ENCODE measurements around the gene MACO1.

Gene MACO1

DNA sequence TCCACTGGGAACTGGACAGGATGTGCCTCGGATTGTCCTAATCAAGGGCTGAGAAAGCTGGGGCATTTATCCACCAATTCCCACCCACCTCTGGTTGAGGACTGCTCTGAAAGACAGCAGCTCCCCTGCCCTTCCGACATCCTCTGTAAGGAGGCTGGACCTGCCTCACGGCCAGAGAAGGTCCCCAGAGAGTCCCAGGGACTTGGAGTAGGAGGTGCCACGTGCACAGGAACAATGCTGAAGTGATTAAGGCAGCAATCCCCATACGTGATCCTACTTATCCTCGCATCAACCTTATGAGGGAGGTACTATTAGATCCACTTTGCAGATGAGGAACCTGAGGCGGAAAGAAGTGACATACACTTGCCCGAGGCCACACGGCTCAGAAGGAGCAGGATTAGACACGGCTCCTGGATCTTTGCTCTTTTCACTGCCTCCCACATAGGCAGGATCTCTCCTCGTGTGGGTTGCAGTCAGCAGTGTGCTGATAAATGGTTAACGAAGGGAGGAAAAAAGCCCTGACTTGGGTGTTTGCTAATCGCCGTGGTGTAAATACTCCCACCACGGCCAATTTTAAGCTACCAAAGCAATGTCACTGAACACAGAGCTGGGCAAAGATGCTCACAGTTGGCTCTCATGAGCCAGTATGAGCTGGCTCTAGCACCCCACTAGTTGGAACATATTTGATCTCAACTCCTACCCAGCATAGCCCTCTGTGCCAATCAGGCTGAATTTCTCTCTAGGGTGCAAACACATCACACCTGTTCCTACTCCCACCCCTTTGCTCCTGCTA, 94.1 kb downstream of the MACO1 start:
- DNase-seq (ENCODE audit: low read depth in 2 of 2), result no peak

DNA sequence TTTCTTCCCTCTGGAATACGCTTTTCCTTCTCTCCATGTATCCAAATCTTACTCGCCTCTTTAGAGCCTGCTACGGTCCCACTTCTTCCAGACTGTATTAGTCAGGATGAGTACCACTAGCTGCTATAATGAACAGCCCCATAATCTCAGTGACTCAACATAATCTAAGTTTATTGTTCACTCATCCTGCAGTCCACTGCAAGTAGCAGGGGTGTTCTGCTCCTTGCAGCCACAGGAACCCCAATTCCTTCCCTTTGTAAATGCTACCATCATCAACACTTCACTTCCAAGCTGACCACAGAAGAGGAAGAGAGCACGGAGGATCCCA, 94.6 kb downstream of the MACO1 start:
- DNase-seq (ENCODE audit: low read depth in 2 of 2), result no peak

DNA sequence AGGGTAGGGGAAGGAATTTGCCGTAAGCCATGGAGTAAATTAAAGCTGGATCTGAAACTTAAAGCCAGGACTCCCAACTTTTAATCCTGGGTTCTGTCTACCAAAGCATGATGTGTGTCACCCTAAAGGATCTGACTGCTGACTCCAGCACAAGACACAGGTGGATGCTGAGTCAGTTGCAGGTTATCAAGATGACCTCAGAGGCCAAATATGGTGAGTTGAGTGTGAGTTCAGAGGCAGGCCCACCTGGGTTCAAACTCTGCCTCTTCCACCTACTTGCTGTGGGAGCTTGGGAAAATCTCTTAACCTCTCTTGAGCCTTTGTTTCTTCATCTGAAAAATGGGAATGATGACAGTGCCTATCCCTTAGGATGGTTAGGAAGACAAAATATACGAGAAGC, 96.1 kb downstream of the MACO1 start:
- DNase-seq (ENCODE audit: low read depth in 2 of 2), result no peak

DNA sequence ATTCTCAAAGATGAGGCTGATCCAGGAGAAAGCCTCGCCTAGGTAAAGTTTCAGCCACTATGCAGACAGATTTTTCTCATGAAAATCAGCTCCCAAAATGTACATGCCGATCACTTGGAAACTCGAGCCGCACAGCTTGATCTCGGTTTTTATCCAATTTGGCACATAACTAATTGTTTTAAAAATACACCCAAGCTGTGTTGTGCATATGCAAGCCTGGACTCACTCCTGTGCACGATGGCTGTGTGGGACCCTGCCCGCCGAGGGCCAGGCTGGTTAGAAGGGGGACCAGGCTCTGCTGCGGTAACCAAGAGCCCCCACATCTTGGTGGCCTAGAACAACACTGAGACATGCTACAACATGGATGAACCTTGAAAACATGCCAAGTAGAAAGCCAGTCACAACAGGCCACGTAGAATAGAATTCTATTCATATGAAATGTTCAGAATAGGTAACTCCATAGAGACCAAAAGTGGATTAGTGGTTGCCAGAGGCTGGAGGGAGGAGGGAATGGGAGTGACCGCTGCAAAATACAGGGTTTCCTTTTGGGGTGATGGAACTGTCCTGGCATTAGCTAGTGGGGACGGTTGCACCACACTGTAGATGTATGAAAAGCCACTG, 96.6 kb downstream of the MACO1 start:
- DNase-seq (ENCODE audit: low read depth in 2 of 2), result no peak

DNA sequence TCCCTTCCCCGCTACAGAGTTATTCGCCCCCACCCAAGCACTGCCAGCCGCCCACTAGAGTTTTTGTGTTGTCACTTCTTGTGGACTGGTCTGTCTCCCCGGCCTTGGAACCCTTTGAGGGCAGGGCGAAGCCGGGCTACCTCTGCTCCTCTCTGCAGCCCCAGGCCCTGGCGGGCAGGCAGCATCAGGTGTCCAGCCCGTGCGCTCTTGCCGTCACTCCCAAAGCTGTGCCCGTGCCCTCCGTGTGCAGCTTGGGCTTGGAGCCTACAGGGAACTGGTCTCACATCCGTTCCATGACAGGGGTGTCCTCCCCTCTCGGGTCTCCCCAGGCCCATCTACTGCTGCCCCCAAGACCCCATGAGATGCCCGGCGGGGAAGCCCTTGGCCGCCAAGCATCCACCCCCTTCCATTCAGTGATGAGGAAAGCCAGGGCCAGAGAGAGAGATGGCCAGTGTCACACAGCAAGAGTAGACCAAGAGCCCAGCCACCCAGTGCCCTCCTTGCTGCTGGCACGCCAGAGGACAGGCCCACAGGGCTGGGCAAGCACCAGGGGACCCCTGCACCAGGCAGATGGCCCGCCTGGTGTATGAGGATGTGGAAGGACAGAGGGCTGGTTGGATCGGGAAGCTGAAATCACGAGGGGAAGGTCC, 97.4 kb downstream of the MACO1 start:
- DNase-seq (ENCODE audit: low read depth in 2 of 2), result no peak

DNA sequence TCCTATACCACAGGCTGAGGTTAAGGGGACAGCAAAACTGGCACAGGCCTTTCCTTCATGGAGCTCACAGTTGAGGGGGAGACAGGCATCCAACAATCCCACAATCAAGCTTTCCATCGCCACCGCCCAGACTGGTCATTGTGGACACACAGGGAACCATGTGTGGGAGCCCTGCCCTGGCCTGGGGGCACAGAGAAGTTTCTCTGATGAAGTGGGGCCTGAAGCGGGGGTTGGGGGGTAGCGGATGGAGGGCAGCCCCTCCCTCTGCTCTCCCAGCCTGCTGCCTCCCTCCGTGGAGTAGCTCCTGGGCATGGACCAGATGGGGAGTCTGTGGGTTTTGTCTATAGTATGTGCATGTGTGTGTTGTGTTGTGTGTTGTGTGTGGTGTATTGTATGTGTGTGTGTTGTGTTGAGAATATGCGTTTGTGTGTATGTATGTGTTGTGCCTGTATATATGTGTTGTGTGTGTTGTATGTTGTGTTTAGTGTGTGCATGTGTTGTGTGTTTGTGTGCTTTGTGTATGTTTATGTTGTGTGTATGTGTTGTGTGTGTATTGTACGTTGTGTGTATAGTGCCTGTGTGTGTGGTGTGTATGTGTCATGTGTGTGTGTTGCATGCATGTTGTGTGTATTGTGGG, 98.3 kb downstream of the MACO1 start:
- DNase-seq (ENCODE audit: low read depth in 2 of 2), result no peak

DNA sequence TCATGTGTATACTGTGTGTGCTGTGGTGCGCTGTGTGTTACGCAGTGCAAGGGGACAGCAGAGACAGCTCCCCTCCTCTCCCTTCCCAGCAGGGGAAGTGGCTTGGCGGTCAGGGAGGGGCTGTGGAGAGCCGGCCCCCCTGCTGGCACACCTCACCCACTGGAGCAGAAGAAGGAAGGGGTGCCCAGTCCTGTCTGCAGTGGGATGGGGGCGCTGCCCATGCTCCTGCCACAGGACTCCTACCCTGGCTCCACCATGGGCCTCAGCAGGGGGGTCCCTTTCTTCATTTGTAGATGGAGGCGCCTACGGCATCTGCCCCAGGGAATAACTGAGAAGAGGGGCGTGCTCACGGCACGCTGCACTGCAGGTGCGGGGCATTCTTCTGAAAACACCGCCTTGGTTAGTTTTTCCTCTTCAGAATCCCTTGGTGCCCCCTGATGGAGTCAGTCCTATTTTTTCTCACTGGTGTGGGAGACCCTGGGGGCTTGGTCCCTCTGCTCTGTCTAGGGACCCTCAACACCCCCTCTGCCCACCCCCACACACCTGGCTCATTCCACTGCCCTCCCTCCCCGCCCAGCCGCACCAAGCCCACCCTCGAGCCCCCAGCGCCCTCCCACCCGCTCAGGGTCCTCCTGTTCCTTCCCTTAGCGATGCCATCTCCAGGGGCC, 99.0 kb downstream of the MACO1 start:
- DNase-seq (ENCODE audit: low read depth in 2 of 2), result no peak

DNA sequence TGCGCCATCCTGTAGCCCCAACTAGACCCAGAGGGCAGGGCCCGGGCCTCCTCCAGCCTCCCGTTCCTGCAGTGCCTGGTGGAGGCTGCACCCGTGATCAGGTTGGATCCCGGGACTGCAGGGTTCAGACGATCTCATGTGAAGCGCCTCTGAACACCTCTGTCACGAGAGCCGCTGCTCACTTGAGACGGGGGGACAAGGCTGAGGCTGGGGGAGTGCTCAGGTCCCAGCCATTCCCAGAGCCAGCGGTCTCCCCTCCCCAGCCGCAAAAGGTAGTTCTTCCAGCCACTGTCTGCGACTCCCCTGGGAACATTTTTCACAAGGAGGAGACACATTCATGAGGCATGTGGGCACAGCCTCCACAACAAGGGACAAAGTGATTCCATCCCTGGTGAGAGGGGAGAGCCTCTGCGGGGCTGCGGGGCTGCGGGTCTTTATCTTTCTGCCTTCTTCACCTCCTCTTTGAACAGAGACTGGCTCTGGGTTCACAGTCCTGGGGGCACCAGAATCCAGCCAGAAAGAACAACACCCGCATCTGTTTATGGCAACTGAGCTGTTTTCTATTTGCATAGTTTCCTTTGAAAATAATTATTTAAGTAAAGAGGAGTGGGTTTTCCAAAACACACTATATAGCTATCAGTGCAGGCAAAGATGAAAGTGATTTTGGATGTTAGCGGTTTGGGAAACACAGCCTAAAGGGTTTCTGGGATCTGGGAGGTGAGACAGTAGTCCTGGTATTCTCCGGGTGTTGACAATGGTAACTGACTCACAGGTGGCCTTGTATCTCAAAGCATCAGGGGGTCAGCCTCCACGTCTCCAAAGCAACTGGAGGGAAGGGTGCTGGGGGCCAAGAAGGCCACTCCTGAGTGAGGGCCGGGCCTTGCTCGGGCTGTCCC, 99.7 kb downstream of the MACO1 start:
- DNase-seq (ENCODE audit: low read depth in 2 of 2), result no peak

DNA sequence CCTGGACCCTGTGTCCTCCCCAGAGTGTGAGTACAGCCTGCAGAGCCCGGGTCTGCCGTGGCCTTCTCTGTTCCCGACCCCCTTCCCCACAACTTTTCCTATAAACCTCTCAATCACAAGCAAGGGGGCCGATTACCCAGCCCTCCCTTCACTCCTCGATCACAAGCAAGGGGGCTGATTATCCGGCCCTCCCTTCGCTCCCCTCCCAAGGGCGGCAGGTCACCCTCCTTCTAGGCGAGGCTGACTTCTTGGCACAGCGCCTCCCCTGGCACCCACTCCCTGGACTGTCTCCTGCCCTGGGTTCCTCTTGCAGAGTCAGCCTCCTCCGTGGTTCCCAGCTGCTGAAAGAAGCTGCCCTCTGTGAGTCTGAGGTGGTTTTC, 100.4 kb downstream of the MACO1 start:
- DNase-seq (ENCODE audit: low read depth in 2 of 2), result no peak

DNA sequence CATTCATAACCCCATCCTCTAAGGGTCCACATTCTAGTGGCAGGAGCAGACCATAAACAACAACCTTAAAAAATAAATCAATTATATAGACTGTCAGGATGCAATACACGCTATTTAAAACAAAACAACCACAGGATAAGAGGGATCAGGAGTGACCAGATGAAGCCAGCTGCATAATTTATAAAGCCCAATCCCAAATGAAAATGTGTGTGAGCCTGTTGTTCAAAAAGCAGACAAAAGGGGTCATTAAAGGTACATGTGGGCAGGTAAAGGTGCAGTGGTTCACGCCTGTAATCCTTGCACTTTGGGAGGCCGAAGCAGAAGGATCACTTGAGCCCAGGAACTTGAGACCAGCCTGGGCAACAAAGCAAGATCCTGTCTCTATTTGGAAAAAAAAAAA, 102.3 kb downstream of the MACO1 start:
- no peak for DNase-seq (ENCODE audit: low read depth in 2 of 2)

DNA sequence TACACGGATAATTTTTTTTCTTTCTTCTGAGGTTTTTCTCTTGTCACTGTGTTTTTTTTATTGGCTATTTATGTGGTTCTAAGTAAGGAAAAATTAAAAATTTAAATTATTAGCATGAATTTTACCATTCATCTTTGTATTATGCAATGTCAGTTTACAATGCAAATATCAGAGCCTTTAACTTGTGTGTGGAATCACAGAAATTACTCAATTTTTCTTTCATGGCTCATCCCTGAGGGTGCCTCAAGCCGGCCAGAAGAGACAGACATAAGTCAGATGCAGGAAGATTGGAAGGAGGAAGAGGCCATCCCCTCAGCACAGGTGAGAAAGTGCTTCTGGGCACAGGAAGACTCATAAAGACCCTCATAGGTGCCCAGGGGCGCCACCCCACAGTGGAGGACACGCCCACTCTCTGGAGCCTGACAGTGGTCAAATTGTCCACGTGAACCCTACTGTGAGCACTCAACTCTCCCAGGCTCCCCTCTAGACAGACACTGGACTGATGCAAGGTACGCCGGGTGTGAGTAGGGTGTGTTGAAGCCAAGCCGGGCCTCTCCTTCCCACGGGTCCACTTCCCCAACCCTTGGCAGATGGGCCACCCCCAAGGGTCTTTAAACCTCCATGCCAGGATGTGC, 103.2 kb downstream of the MACO1 start:
- no peak for DNase-seq (ENCODE audit: low read depth in 2 of 2)

DNA sequence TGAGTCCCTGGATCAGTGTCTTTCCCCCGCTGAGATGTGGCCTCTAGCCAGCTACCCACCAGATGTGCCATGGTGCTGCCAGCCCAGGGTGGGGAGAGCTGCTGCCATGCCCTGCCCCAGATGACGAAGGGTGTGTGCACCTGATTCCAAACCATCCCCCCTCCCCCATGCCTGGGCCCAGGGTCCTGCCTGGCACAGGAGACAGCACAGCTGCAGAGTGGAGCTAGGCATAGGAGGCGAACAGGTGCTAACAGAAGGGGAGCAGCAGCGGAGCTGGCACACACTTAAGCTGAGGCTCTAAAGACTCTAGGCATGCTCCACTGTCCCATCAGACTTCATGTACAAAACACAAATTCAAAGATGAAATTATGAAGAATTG, 103.7 kb downstream of the MACO1 start:
- no peak for DNase-seq (ENCODE audit: low read depth in 2 of 2)

DNA sequence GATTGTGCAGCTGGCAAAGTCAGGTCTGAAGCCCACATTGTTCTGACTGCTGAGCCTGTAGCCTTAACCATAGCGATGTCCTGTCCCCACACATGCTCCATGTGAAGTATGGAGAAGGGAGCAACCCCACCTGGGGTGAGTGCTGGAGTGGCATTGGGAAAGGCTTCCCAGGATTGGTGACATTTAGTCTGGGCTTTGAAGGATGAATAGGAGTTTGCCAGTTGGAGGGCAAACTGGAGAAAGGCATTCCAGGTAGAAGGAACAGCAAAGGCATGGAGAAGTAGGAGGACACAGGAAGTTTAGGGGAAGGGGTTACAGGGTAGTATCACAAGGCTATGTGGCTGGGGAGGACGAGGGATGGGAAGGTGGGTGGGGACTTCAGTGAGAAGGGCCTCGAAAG, 105.4 kb downstream of the MACO1 start:
- DNase-seq (ENCODE audit: low read depth in 2 of 2), result no peak

DNA sequence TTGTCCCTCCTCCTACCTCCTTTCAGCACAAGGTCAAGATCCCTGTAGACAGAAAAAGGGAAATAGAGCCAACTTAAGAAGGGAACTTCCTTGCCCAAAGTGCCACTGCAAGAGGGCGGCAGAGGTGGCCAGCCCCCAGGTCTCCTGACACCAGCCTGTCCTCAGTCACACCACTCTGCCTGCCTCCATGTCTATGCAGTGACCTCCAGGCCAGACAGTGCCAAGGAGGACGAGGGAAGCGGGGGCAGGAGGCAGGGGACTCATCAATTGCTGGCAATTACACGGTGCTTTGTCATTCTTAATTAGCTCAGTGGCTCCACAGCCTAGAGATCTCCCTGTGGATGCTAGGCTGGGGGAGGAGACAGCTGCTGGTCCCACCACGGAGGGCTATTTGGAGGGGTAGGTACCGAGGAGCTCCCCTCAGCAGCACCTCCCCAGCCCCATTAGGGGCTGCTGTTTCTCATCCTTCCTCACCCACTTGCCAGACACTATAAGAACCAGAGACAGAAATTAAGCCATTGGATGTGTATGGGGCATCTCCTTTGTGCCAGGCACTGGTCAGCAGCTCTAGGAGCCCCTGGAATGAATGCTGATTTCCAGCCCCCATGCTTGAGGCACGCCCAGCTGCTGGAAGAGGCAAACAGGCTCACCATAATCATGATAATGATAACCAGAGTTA, 106.6 kb downstream of the MACO1 start:
- no peak for DNase-seq (ENCODE audit: low read depth in 2 of 2)

DNA sequence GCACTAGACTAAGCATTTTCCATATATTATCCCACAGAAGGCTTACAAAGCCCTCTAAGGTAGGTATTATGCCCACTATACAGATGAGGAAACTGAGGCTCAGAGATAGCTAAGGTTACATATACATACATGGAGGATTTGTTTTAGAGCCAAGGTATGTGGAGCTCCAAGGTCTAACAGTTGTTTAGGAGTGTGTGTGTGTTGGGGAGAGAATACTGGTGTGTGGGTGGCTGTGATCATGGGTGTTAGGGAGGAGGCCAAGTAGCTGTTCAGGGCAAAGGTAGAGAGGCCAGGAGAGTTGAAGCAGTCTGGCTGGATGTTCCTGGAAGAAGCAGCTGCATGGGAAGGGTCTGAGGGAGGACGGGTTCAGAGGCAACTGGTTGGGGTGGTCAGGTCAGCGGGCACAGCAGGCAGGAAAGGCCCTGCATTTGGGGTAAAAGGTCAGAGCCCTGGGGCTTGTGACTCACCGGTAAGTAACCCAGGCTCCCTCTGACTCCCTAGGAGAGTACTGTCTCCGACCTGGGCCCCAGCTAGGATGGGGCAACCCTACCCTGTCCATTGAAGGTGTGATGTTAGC, 107.6 kb downstream of the MACO1 start:
- DNase-seq (ENCODE audit: low read depth in 2 of 2), result no peak

DNA sequence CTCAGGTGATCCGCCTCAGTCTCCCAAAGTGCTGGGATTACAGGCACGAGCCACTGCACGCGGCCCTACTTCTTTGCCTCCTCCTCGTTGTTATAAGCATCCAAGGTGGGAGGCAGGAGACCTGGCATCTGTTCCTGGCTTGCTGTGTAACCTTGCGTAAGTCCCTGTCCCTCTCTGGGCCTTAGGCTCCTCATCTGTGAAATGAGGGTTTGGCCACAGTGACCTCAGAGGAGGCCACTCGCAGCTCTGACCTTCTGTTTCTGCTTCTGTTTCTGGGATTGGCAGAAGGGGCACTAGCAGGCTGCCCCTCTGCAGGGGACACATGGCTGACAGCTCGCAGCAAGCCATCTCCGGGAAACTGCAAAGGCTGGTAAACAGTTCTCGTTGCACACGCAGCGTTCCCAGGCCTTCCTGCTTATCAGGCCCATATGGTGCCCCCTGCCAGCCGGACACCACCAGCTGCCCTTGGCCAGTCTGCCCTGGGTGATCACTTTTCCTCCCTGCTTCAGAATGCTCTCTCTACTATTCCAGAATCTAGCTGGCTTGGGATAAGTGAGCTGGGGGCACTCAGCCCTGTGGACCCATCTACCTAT, 110.1 kb downstream of the MACO1 start:
- no peak for DNase-seq (ENCODE audit: low read depth in 2 of 2)

DNA sequence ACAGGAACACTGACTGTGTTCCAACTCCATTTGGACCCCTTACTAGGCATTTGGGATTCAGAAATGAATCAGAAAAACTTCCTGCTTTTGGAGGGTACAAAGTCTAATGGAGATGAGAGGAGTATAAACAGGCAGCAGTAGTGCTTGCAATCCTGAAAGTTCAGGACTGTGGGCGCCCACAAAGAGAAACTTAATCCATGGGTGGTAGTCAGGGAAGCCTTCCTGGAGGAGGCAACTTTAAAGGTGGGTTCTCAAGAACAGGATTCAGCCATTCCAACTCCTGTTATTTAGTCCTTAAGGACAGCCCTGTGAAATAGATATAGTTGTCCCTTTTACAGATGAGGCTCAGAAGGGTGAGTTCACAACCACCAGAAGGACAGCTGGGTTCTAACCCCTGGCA, 110.7 kb downstream of the MACO1 start:
- no peak for DNase-seq (ENCODE audit: low read depth in 2 of 2)

DNA sequence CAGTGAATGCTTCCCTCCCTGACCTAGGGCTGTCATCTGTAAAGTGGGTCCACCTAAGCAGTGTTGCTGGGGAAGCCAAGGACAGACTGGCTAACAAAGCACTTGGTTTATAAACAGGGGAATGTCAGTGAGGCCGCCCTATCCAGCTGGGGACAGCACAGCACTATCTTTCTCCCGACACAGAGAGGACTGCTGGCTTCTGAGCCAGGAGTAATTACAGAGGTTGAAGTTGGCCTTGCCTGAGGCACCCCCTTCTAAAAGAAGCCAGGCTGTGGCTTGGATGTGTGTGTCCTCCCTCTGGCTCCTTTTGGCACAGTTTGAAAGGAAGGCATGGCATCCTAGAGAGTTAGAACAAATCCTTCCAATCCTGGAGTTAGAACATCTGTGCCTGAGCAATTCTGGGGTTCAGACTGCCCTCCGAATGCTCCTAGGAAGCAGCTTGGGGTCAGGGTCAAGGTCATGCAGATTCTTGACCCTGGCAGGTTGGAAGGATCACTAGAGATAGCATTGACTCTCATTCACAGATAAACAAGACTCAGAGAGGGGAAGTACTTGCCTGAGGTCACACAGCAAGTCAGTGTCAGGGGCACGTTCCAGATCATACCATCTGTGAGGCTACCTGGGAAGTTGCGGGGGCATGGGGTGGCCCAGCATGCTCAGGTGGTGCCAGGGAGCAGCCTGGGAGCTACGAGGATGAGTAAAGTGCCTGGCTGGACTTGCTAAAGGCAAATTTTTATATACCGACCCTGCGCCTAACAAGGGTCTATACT, 111.4 kb downstream of the MACO1 start:
- DNase-seq (ENCODE audit: low read depth in 2 of 2), result no peak

DNA sequence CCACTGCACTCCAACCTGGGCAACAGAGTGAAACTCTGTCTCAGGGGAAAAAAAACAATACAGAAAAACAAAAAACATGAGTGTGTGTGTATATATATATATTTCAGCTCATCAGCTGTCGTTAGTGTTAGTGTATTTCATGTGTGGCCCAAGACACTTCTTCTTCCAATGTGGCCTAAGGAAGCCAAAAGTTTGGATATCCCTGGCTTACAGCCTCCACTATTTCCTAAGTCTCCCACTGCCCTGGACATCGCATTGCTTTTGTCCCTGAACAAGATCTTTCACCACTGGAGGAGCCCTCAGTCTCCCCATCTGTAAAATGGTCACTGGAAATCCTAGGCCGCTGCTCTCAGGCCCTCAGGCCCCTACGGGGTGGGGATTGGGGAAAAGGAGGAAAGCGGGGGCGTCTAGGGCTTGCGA, 112.3 kb downstream of the MACO1 start:
- DNase-seq (ENCODE audit: low read depth in 2 of 2), result no peak
